ENCODE results near the gene ZNF865.

The ZNF865 gene

DNA sequence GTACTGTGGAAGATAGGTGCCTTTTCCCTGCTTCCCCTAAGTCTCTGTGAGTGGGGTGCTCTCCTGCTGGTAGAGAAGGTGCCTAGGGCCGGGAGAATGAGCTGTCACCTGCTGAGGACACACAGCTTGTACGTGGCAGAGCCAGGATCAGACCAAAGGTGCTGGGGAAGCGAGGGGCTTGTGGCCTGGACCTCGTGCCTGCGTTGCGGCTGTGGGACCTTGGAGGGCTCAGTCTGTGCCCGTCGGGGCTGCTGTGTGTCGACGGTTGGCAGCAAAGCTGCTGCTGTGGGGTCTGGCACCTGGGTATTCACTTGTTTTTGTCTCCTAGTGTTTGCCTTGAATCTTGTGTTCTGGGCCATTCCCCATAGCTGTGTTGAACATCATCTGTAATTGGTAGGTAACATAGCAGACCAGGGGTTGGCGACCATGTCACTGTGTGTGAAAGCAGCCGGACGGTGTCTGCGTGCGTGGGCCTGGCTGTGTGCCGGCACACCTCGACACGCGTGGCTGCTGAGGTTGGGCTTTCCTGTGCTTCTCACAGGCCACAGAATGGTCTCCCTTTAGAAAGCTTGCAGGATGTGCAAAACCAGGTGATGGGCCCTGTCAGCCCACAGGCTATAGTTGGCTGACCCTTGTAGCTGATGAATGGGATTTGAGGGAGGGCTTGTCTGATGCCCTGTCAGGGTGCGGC lies 58.5 kb downstream of the ZNF865 start:
- FAIRE-seq = no peak

DNA sequence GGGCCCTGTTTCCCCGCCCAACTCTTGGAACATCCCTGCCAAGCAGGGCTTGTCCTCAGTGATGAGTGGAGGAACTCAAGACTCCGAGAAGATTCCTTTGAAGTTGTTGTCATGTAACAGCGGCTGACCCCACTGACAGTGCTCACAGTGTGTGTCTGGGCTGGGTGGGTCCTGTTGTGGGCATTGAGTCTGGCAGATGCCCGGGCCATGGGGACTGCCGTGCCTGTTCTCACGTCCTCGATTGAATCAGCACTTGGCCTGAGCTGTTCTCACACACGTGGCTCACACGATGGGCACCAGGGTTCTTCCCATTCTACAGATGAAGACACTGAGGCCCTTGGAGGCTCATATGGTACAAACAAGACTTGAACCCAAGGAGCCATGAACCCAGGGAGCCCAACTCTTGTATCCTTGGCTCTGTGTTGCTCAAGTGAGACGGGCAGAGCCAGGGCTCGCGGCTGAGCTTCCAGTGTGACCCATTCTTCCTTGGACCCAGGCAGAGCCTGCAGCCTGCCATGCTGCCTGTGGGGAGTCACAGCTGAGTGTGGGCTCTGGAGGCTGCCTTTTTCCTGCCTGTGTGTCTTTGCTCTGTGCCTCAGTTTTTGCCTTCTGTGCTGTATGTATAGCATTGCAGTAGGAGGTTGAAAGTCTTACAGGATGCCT lies 61.0 kb downstream of the ZNF865 start:
- FAIRE-seq = no peak
